Osteoblast (primary cell): Measurements from ENCODE around the gene ABAT. TPM values are rescaled to one million over a fixed set of nuclear protein-coding genes. Genes with fewer than 3 reads are reported as not detected.

Experiments used
- DNase-seq: peaks from one replicate; pipeline ENCODE4 v3.0.0; 2011; ENCODE audit warnings: low spot score, mixed read lengths; ENCODE audit not compliant: insufficient read length; ENCODE audit errors: missing footprints
- H2AFZ ChIP-seq: 2 replicates; pipeline ENCODE4 v1.6.0; 2011; ENCODE audit warnings: mild to moderate bottlenecking, low read length
- H3K27ac ChIP-seq: 2 replicates; pipeline ENCODE4 v1.5.1; 2011; ENCODE audit warnings: mild to moderate bottlenecking, low read depth, low read length, moderate library complexity
- H3K27me3 ChIP-seq: 2 replicates; pipeline ENCODE4 v1.6.0; 2012; ENCODE audit warnings: mild to moderate bottlenecking, control low read depth, inconsistent platforms, low read length, moderate library complexity; ENCODE audit not compliant: insufficient read depth
- H3K36me3 ChIP-seq: 2 replicates; pipeline ENCODE4 v1.5.1; 2011; ENCODE audit warnings: mild to moderate bottlenecking, low read length, control low read depth, moderate library complexity; ENCODE audit not compliant: insufficient read depth
- H3K4me1 ChIP-seq: 2 replicates; pipeline ENCODE4 v1.5.1; 2011; ENCODE audit warnings: mild to moderate bottlenecking, low read length, control low read depth, moderate library complexity; ENCODE audit not compliant: insufficient read depth
- H3K4me2 ChIP-seq: 2 replicates; pipeline ENCODE4 v1.6.0; 2011; ENCODE audit warnings: mild to moderate bottlenecking, low read length; ENCODE audit not compliant: insufficient read depth
- H3K4me3 ChIP-seq: fragments of 200-600 bp; sonication (generic); 3 replicates; pipeline ENCODE4 v1.5.1; 2012; ENCODE audit warnings: mild to moderate bottlenecking, low read length, inconsistent platforms; ENCODE audit not compliant: insufficient read depth
- H3K79me2 ChIP-seq: 2 replicates; pipeline ENCODE4 v1.6.0; 2012; ENCODE audit warnings: mild to moderate bottlenecking, low read length, control low read depth, inconsistent platforms; ENCODE audit not compliant: insufficient read depth
- H3K9me3 ChIP-seq: 2 replicates; pipeline ENCODE4 v1.5.1; 2011; ENCODE audit warnings: low read depth, low read length, control low read depth
- H4K20me1 ChIP-seq: 2 replicates; pipeline ENCODE4 v1.6.0; 2012; ENCODE audit warnings: mild to moderate bottlenecking, low read length, control low read depth; ENCODE audit not compliant: insufficient read depth
- CTCF ChIP-seq: IDR thresholded peaks from 2 replicates; pipeline ENCODE4 v1.5.1; 2011; ENCODE audit warnings: mild to moderate bottlenecking, low read depth, low read length, moderate library complexity; ENCODE audit errors: extremely low read depth
- total RNA-seq: library from RNA; depleted of rRNA; stranded (reverse); fragments of >200 nt; gene quantifications from 2 replicates; pipeline ENCODE4 v1.2.3, GENCODE V29; 2012

Gene ABAT
- total RNA-seq, 1 donor: 6.5 TPM

- peaks cover 37% of the 10 kb centered on the region for H3K79me2 ChIP-seq
- H3K27me3 ChIP-seq: no peaks in the 10 kb centered on the region
- H3K4me2 ChIP-seq: no peak overlapping the region
- H3K4me1 ChIP-seq: no peaks in the 10 kb centered on the region
- H3K4me3 ChIP-seq: no peak overlapping the region
- no peak for DNase-seq
- peaks cover 30% of the 10 kb centered on the region for H4K20me1 ChIP-seq
- H3K27ac ChIP-seq: no peak overlapping the region
- H2AFZ ChIP-seq: no peak overlapping the region
- no peaks in the 10 kb centered on the region for H3K9me3 ChIP-seq
- no peak for TF ChIP-seq CTCF
- H3K36me3 ChIP-seq: peaks cover 90% of the 10 kb centered on the region
Measured at GRCh38 chr16:8816967-8817655, 142.7 kb downstream of the ABAT start.

GRCh38 chr16:8818504-8819270 is 144.3 kb downstream of the ABAT start:
- peaks cover 89% of the 10 kb centered on the region for H3K36me3 ChIP-seq
- no peak for DNase-seq
- H3K79me2 ChIP-seq: peaks cover 51% of the 10 kb centered on the region
- no peak overlapping the region for H3K27ac ChIP-seq
- no peaks in the 10 kb centered on the region for H3K27me3 ChIP-seq
- peaks cover 17% of the 10 kb centered on the region for H4K20me1 ChIP-seq
- H2AFZ ChIP-seq: no peak overlapping the region
- no peak overlapping the region for H3K4me2 ChIP-seq
- TF ChIP-seq CTCF: no peak
- H3K4me3 ChIP-seq: no peak overlapping the region
- H3K4me1 ChIP-seq: no peaks in the 10 kb centered on the region
- H3K9me3 ChIP-seq: no peaks in the 10 kb centered on the region

GRCh38 chr16:8819411-8820034 is 145.1 kb downstream of the ABAT start:
- DNase-seq: no peak
- Histone ChIP-seq H3K4me1 (no peaks in the 10 kb centered on the region), H2AFZ (no peak overlapping the region), H3K36me3 (peaks cover 89% of the 10 kb centered on the region), H3K4me3 (no peak overlapping the region), H3K27ac (no peak overlapping the region), H4K20me1 (peaks cover 14% of the 10 kb centered on the region), H3K79me2 (peaks cover 47% of the 10 kb centered on the region), H3K4me2 (no peak overlapping the region), H3K27me3 (no peaks in the 10 kb centered on the region), H3K9me3 (no peaks in the 10 kb centered on the region)
- no peak for TF ChIP-seq CTCF

- Histone ChIP-seq H2AFZ (no peak overlapping the region), H3K36me3 (peaks cover 87% of the 10 kb centered on the region), H3K79me2 (peaks cover 47% of the 10 kb centered on the region), H3K4me3 (no peak overlapping the region), H3K27me3 (no peaks in the 10 kb centered on the region), H3K27ac (peak overlapping the region; percentile 5), H4K20me1 (peaks cover 14% of the 10 kb centered on the region), H3K4me1 (no peaks in the 10 kb centered on the region), H3K9me3 (no peaks in the 10 kb centered on the region), H3K4me2 (no peak overlapping the region)
- no peak for DNase-seq
- no peak for TF ChIP-seq CTCF
Measured at GRCh38 chr16:8822403-8822802, 148.0 kb downstream of the ABAT start.
